AG10803 (cell line): ENCODE results near the gene ARMS2.

ENCODE experiments used
- DNase-seq: peaks from one replicate; pipeline ENCODE4 v3.0.0; 2010; ENCODE audit warnings: low read depth
- H3K4me3 ChIP-seq: 2 replicates; pipeline ENCODE4 v1.5.1; 2011; ENCODE audit warnings: mild to moderate bottlenecking, low read length, control low read depth
- TF ChIP-seq, protein P1 (sequence below): conservative IDR thresholded peaks from 2 replicates; pipeline ENCODE4 v1.5.1; 2011; ENCODE audit warnings: mild to moderate bottlenecking, low read length, control low read depth, inconsistent platforms

ARMS2 gene

DNA sequence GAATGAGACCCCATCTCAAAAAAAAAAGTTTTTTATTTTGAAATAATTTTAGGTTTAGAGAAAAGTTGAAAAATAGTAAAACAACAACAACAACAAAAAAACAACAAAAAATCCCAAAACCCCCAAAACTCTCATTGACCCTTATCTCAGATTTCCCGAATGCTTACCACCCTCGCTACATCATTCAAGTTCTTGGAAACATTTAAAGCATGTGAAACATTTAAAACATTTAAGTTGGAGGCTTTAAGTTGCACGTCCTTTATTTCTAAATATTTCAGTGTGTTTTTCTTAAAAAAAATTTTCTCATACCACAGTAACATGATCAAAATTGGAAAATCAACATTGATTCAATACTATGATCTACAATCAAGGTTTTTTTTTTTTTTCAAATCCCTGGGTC, 382 bp upstream of the ARMS2 start:
- TF ChIP-seq, protein P1, sequence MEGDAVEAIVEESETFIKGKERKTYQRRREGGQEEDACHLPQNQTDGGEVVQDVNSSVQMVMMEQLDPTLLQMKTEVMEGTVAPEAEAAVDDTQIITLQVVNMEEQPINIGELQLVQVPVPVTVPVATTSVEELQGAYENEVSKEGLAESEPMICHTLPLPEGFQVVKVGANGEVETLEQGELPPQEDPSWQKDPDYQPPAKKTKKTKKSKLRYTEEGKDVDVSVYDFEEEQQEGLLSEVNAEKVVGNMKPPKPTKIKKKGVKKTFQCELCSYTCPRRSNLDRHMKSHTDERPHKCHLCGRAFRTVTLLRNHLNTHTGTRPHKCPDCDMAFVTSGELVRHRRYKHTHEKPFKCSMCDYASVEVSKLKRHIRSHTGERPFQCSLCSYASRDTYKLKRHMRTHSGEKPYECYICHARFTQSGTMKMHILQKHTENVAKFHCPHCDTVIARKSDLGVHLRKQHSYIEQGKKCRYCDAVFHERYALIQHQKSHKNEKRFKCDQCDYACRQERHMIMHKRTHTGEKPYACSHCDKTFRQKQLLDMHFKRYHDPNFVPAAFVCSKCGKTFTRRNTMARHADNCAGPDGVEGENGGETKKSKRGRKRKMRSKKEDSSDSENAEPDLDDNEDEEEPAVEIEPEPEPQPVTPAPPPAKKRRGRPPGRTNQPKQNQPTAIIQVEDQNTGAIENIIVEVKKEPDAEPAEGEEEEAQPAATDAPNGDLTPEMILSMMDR, result no peak
- no peak for DNase-seq
- H3K4me3 ChIP-seq, result no peak overlapping the region

DNA sequence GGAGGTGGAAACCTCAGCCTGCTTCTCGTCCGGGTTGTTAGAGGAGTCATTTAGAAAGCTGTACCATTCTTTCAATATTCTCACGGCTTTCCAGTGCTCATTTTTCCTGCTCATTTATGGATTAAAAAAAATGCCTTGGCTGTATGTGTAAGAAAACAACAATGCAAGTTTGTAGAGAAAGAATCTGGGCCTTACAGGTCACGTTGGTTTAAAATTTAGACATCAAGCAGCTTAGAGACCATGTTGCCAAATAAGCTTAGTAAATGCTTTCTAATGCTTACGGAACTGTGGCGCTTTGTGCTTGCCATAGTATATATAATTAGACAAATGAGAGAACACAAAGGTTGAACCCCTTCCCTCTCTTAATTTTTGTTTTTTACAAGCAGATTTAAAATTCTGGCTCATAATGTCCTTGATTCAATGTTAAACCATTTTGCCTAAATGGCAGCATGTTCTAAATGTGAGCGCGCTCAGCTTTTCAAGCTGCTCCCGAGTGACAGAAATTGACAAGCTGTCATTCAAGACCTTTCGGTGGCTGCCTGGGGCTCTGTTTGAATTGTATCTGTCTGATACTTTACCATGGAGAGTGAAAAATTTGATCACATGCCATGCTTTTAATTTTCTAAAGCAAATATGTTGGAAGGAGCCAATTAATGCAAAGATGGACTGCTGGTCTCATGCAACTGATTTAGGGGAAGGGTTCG, 1.1 kb downstream of the ARMS2 start:
- no peak for DNase-seq
- H3K4me3 ChIP-seq, result no peak overlapping the region

DNA sequence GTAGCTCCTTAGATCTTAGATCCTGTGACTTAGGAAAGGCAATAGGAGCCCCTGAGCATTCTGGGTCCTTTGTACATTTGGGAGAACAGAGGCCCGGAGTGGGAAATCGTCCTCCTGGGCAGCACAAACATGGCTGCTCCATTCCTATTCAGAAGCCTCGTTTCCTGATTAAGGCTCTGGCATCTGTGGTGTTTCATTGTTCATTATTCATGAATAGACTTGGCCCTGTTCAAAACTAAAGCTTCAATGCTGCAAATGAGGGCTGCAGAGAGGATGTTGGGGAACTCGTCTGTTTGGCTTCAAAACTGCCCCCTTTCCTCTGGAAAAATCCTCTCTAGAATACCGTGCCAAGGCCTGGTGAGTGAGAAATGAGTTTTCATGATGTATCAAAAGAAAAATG, 3.5 kb downstream of the ARMS2 start:
- no peak overlapping the region for H3K4me3 ChIP-seq
- TF ChIP-seq, protein P1, result no peak
- DNase-seq, result no peak

More for the DNA sequence above, 1.1 kb downstream of the ARMS2 start:
- TF ChIP-seq, protein P1, result no peak

DNA sequence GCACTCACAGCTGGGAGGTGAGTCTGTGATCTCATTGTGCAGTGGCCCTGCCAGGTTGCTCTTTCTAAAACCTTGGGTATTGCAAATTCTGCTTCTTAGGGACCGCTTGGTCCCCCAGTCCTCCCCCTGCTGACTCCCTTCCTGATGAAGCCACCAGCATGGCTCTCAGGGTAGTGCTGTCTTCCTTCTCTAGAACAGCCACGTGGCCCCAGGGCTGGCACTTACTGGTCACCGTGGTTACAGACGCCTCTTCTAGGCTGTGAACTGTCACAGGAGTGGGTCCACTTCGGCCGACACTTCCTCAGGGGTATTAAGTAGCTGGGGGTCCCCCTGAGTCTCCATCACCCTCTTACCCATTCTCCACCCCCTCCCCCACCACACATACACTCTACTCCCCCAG, 4.2 kb downstream of the ARMS2 start:
- no peak for DNase-seq
- TF ChIP-seq, protein P1, result no peak
- H3K4me3 ChIP-seq, result no peak overlapping the region

DNA sequence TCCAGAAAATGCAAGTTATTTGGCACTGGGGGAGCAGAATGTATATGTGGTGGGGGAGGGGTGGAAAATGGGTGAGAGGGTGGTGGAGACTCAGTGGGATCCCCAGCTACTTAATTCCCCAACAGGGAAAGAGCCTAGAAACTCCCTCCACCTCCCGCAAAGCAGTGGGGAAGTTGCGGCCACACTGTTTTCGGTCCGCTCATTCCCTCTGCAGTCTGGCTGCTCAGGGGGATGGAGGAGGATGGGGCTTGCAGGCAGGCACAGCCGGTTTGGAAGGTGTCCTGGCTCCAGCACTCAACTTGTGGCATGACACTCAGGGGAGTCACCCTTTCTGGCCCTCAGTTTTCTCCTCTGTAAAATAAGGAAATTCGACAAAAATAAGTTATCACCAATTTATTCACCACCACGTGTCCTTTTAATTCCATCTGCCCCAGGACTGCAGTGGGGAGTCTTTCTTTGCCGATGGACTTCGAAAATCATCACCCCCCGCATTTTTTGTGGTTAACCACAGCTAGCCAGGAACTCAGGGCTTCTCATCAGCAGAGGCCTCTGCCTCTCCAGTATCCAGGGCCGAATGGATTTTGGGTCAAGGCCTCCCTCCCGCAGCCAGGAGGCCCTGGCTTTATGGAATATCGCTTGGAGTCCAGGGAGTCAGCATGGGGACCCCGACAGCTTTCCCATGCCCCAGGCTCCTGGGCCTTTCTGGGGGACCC, 5.3 kb downstream of the ARMS2 start:
- TF ChIP-seq, protein P1, result no peak
- DNase-seq, result peak; percentile 79
- H3K4me3 ChIP-seq, result no peak overlapping the region

DNA sequence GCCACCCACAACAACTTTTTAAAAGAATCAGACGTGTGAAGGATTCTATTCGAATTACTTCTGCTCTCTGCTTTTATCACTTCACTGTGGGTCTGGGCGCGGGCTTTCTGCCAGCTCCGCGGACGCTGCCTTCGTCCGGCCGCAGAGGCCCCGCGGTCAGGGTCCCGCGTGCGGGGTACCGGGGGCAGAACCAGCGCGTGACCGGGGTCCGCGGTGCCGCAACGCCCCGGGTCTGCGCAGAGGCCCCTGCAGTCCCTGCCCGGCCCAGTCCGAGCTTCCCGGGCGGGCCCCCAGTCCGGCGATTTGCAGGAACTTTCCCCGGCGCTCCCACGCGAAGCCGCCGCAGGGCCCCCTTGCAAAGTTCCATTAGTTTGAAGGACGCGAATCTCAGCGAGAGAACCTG, 6.4 kb downstream of the ARMS2 start:
- TF ChIP-seq, protein P1, result no peak
- H3K4me3 ChIP-seq, result peak overlapping the region; percentile 61
- DNase-seq, result no peak

DNA sequence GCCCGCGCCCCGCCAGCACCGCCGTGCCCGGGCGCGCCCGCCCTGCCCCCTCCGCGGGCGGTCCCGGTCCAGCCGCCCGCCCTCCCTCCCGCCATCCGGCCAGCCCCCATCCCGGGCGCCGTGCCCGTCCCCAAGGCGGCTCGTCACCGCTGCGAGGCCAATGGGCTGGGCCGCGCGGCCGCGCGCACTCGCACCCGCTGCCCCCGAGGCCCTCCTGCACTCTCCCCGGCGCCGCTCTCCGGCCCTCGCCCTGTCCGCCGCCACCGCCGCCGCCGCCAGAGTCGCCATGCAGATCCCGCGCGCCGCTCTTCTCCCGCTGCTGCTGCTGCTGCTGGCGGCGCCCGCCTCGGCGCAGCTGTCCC, 6.9 kb downstream of the ARMS2 start, which contains the start of gene HTRA1:
Gene HTRA1, plus strand, starts transcription at position 187 of the 362 bp plus-strand sequence. Its CDS starts 100 bp downstream, at position 287.
- DNase-seq, result peak; percentile 73
- peak within 1 kb of the TSS; percentile 80 for H3K4me3 ChIP-seq
- TF ChIP-seq, protein P1, result no peak
